OCI-LY3 (cell line): ENCODE data around the gene TRAF3.

ENCODE experiments used
- CTCF ChIP-seq: fragments of 200-600, 300-600 bp; sonication (generic); IDR thresholded peaks from 2 replicates; pipeline ENCODE4 v1.5.1; 2014; ENCODE audit warnings: antibody characterized with exemption, low read length, low read depth
- EZH2phosphoT487 ChIP-seq: fragments of 200-600 bp; shearing (Covaris generic); IDR thresholded peaks from 2 replicates; pipeline ENCODE4 v1.6.1; 2018; ENCODE audit warnings: antibody characterized with exemption, mixed run types, low read depth

GRCh38 chr14:102732924-102733323 lies 44.3 kb upstream of the TRAF3 start:
- TF ChIP-seq CTCF = no peak
- TF ChIP-seq EZH2phosphoT487 = no peak
